NCI-H82 (cell line): ENCODE measurements around the gene TMEM205.
"Not testable (repeated sequence)": the region's sequence is repeated elsewhere in the genome, so short reads cannot be mapped to it uniquely, and the experiment has no call there.

Experiments used
- DNase-seq: peaks from one replicate; lab custom pipeline; 2025; lab: John Stamatoyannopoulos, UW

TMEM205 gene

GRCh38 chr19:11339254-11340098 is 6.6 kb downstream of the TMEM205 start, which contains the start of gene RAB3D:
TSS of gene RAB3D (minus strand) at chr19:11339657. CDS start at chr19:11337399, 2,258 bp downstream.
- peak; percentile 94 for DNase-seq

GRCh38 chr19:11338569-11339253 is 7.4 kb downstream of the TMEM205 start:
- DNase-seq = no peak

- no peak for DNase-seq
Measured at GRCh38 chr19:11338121-11338520, 7.9 kb downstream of the TMEM205 start.

GRCh38 chr19:11337080-11337479 is 9.0 kb downstream of the TMEM205 start:
- no peak for DNase-seq

- no peak for DNase-seq
Measured at GRCh38 chr19:11335449-11336146, 10.5 kb downstream of the TMEM205 start.

- DNase-seq = not testable (repeated sequence)
Measured at GRCh38 chr19:11333838-11334237, 12.2 kb downstream of the TMEM205 start.

- no peak for DNase-seq
Measured at GRCh38 chr19:11332822-11333221, 13.2 kb downstream of the TMEM205 start.

- no peak for DNase-seq
Measured at GRCh38 chr19:11331502-11331901, 14.6 kb downstream of the TMEM205 start.

- DNase-seq = no peak
Measured at GRCh38 chr19:11330127-11330526, 15.9 kb downstream of the TMEM205 start.

GRCh38 chr19:11325544-11325943 is 20.5 kb downstream of the TMEM205 start:
- DNase-seq = no peak

GRCh38 chr19:11324748-11325389 is 21.2 kb downstream of the TMEM205 start:
- no peak for DNase-seq

- no peak for DNase-seq
Measured at GRCh38 chr19:11324079-11324661, 21.9 kb downstream of the TMEM205 start.

GRCh38 chr19:11323601-11324078 is 22.4 kb downstream of the TMEM205 start:
- no peak for DNase-seq

- no peak for DNase-seq
Measured at GRCh38 chr19:11322269-11323024, 23.6 kb downstream of the TMEM205 start.

GRCh38 chr19:11321191-11322126 is 24.6 kb downstream of the TMEM205 start:
- DNase-seq = peak; percentile 80

- DNase-seq = not testable (repeated sequence)
Measured at GRCh38 chr19:11320278-11320995, 25.6 kb downstream of the TMEM205 start.

- no peak for DNase-seq
Measured at GRCh38 chr19:11306337-11306736, 39.7 kb downstream of the TMEM205 start.

- no peak for DNase-seq
Measured at GRCh38 chr19:11304936-11305335, 41.1 kb downstream of the TMEM205 start.

- DNase-seq = no peak
Measured at GRCh38 chr19:11300811-11301120, 45.3 kb downstream of the TMEM205 start.
